MM.1S (cell line): ENCODE results near the gene GALNT9.

Experiments
- DNase-seq: peaks from one replicate; pipeline ENCODE4 v3.0.0-alpha.2; 2015
- H2AFZ ChIP-seq: fragments of 300-600 bp; sonication (generic); 2 replicates; pipeline ENCODE4 v1.6.0; 2016; ENCODE audit warnings: antibody characterized with exemption, low read length
- H3F3A ChIP-seq: fragments of 300-600 bp; sonication (generic); 2 replicates; pipeline ENCODE4 v1.6.1; 2016; ENCODE audit warnings: mild to moderate bottlenecking, antibody characterized with exemption, low read length, moderate library complexity, mixed read lengths; ENCODE audit not compliant: insufficient read depth
- H3K27ac ChIP-seq: fragments of 300-600 bp; sonication (generic); 2 replicates; pipeline ENCODE4 v1.5.1; 2016; ENCODE audit warnings: mild to moderate bottlenecking, low read length
- H3K27me3 ChIP-seq: fragments of 300-600 bp; sonication (generic); replicated peaks from 2 replicates; pipeline ENCODE4 v1.6.0; 2016; ENCODE audit warnings: low read length; ENCODE audit not compliant: insufficient read depth
- H3K36me3 ChIP-seq: fragments of 300-600 bp; sonication (generic); replicated peaks from 2 replicates; pipeline ENCODE4 v1.6.1; 2016; ENCODE audit warnings: mild to moderate bottlenecking, low read length, mixed read lengths; ENCODE audit not compliant: insufficient read depth
- H3K4me1 ChIP-seq: fragments of 300-600 bp; sonication (generic); 2 replicates; pipeline ENCODE4 v1.6.1; 2016; ENCODE audit warnings: low read length, mixed read lengths
- H3K4me2 ChIP-seq: fragments of 300-600 bp; sonication (generic); 2 replicates; pipeline ENCODE4 v1.6.0; 2016; ENCODE audit warnings: low read depth, low read length
- H3K4me3 ChIP-seq: fragments of 300-600 bp; sonication (generic); 2 replicates; pipeline ENCODE4 v1.5.1; 2016; ENCODE audit warnings: low read length, mixed read lengths
- H3K79me2 ChIP-seq: fragments of 300-600 bp; sonication (generic); 2 replicates; pipeline ENCODE4 v1.6.1; 2016; ENCODE audit warnings: mixed run types, low read length, mixed read lengths
- H3K9ac ChIP-seq: fragments of 300-600 bp; sonication (generic); 2 replicates; pipeline ENCODE4 v1.6.1; 2016; ENCODE audit warnings: low read length, mixed read lengths
- H3K9me2 ChIP-seq: fragments of 300-600 bp; sonication (generic); replicated peaks from 2 replicates; pipeline ENCODE4 v1.6.1; 2016; ENCODE audit warnings: mild to moderate bottlenecking, low read length, mixed read lengths; ENCODE audit not compliant: insufficient read depth
- H3K9me3 ChIP-seq: fragments of 300-600 bp; sonication (generic); replicated peaks from 2 replicates; pipeline ENCODE4 v1.6.1; 2016; ENCODE audit warnings: mild to moderate bottlenecking, low read length, mixed read lengths; ENCODE audit not compliant: insufficient read depth
- H4K20me1 ChIP-seq: fragments of 300-600 bp; sonication (generic); 2 replicates; pipeline ENCODE4 v1.6.1; 2016; ENCODE audit warnings: mild to moderate bottlenecking, low read length, moderate library complexity, mixed read lengths; ENCODE audit not compliant: insufficient read depth
- CTCF ChIP-seq: fragments of 300-600 bp; sonication (generic); IDR thresholded peaks from 2 replicates; pipeline ENCODE4 v1.5.1; 2016; ENCODE audit warnings: antibody characterized with exemption, low read length, mixed read lengths
- EZH2 ChIP-seq: fragments of 300-600 bp; sonication (generic); optimal IDR thresholded peaks from 2 replicates; pipeline ENCODE3; 2017; ENCODE audit warnings: low read depth, mild to moderate bottlenecking, antibody characterized with exemption, low read length, mixed read lengths
- EZH2phosphoT487 ChIP-seq: fragments of 300-600 bp; sonication (generic); IDR thresholded peaks from 2 replicates; pipeline ENCODE4 v1.6.1; 2018; ENCODE audit warnings: antibody characterized with exemption, low read length

The GALNT9 gene

GRCh38 chr12:132188916-132189325 lies 140.5 kb downstream of the GALNT9 start:
- no peak overlapping the region for H3K9ac ChIP-seq

GRCh38 chr12:132188451-132188901 lies 140.9 kb downstream of the GALNT9 start:
- no peak overlapping the region for H3K9ac ChIP-seq

More at GRCh38 chr12:132188916-132189325, 140.5 kb downstream of the GALNT9 start:
- H2AFZ ChIP-seq, result no peak overlapping the region
- H3K9me3 ChIP-seq, result no peaks in the 10 kb centered on the region
- H3K36me3 ChIP-seq, result no peaks in the 10 kb centered on the region
- no peak overlapping the region for H3K4me2 ChIP-seq
- TF ChIP-seq CTCF (no peak), EZH2 (no peak), EZH2phosphoT487 (no peak)
- H4K20me1 ChIP-seq, result no peaks in the 10 kb centered on the region
- DNase-seq, result no peak
- H3K27me3 ChIP-seq, result peaks cover 52% of the 10 kb centered on the region
- no peak overlapping the region for H3K27ac ChIP-seq
- H3K4me1 ChIP-seq, result no peaks in the 10 kb centered on the region
- H3K4me3 ChIP-seq, result no peak overlapping the region
- H3K9me2 ChIP-seq, result no peaks in the 10 kb centered on the region
- H3K79me2 ChIP-seq, result no peaks in the 10 kb centered on the region
- no peaks in the 10 kb centered on the region for H3F3A ChIP-seq

GRCh38 chr12:132187646-132188450 lies 141.5 kb downstream of the GALNT9 start:
- H3K4me1 ChIP-seq, result no peaks in the 10 kb centered on the region
- no peaks in the 10 kb centered on the region for H4K20me1 ChIP-seq
- H3K27me3 ChIP-seq, result peaks cover 53% of the 10 kb centered on the region
- H3K9ac ChIP-seq, result no peak overlapping the region
- no peaks in the 10 kb centered on the region for H3K9me2 ChIP-seq
- H3K4me2 ChIP-seq, result no peak overlapping the region
- H3K79me2 ChIP-seq, result no peaks in the 10 kb centered on the region
- no peak overlapping the region for H3K27ac ChIP-seq
- no peaks in the 10 kb centered on the region for H3K9me3 ChIP-seq
- H2AFZ ChIP-seq, result no peak overlapping the region
- H3K4me3 ChIP-seq, result no peak overlapping the region
- TF ChIP-seq EZH2phosphoT487, result no peak
- no peak for TF ChIP-seq EZH2
- no peak for TF ChIP-seq CTCF
- H3K36me3 ChIP-seq, result no peaks in the 10 kb centered on the region
- H3F3A ChIP-seq, result no peaks in the 10 kb centered on the region
- no peak for DNase-seq

More at GRCh38 chr12:132188451-132188901, 140.9 kb downstream of the GALNT9 start:
- H3F3A ChIP-seq, result no peaks in the 10 kb centered on the region
- H3K27ac ChIP-seq, result no peak overlapping the region
- H4K20me1 ChIP-seq, result no peaks in the 10 kb centered on the region
- no peak for TF ChIP-seq EZH2
- no peak for TF ChIP-seq CTCF
- no peak for TF ChIP-seq EZH2phosphoT487
- no peaks in the 10 kb centered on the region for H3K79me2 ChIP-seq
- H3K27me3 ChIP-seq, result peaks cover 53% of the 10 kb centered on the region
- H3K4me2 ChIP-seq, result no peak overlapping the region
- no peaks in the 10 kb centered on the region for H3K9me2 ChIP-seq
- H3K36me3 ChIP-seq, result no peaks in the 10 kb centered on the region
- H3K9me3 ChIP-seq, result no peaks in the 10 kb centered on the region
- no peak for DNase-seq
- H2AFZ ChIP-seq, result no peak overlapping the region
- H3K4me1 ChIP-seq, result no peaks in the 10 kb centered on the region
- H3K4me3 ChIP-seq, result no peak overlapping the region
